Loucy (cell line): Measurements from ENCODE around the gene B4GALT1.

ENCODE experiments used
- CTCF ChIP-seq: fragments of 200-600 bp; sonication (generic); conservative IDR thresholded peaks from 2 replicates; pipeline ENCODE4 v1.5.1; 2014; ENCODE audit warnings: mild to moderate bottlenecking, antibody characterized with exemption, low read length
- EZH2phosphoT487 ChIP-seq: fragments of 200-600 bp; IDR thresholded peaks from 2 replicates; pipeline ENCODE4 v1.6.1; 2018; ENCODE audit warnings: antibody characterized with exemption, mild to moderate bottlenecking, moderate library complexity, borderline replicate concordance

GRCh38 chr9:33124751-33125381 lies 42.3 kb downstream of the B4GALT1 start:
- TF ChIP-seq CTCF (no peak; the same call in 1 of the 2 replicates), EZH2phosphoT487 (no peak)
